HG02623 (cell line): ENCODE measurements around the gene IGIP.

Source experiments
- ATAC-seq: cut with Tn5 transposase; IDR thresholded peaks from one replicate; pipeline ENCODE4 v1.9.1; 2021; ENCODE audit warnings: moderate library complexity; ENCODE audit not compliant: unreplicated experiment

IGIP gene

DNA sequence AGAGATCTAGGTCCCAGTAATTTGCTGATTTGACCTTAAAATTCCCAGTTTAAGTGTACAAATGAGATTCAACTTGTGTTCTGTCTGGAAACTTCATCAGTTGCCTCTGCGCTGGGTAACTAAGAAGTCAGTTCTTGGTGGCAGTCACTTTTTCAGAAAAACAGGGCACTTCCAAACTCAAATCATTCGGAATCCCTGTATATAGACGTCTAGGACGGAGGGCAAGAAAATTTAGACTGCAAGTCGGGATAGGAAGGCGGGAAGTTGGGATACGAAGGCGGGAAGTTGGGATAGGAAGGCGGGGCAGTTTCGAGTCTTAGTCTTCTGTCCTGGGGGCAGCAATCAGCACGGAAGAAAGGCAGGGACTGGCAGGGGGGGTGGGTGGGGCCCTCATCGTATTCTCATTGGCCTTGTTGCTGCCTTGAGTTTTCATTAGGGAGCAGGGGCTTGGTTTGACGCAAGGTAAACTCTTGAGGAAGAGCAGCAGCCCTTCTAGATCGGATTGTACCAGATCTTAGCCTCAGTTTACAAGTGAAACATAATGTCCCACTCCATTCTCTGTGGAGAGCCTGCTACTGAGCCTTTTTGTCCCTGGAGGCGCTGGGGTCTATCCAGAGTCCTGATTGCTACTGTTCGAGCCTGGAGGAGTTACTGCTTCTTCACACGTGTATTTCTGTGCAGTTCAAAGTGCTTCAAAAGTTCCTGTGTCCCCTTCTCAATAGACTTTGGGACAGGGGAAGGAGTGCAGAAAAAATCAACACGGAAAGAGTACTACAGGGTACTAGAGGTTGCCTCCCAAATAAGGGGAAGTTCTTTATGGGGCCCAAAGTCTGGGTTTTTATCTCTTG lies 14.5 kb upstream of the IGIP start:
- ATAC-seq: no peak

DNA sequence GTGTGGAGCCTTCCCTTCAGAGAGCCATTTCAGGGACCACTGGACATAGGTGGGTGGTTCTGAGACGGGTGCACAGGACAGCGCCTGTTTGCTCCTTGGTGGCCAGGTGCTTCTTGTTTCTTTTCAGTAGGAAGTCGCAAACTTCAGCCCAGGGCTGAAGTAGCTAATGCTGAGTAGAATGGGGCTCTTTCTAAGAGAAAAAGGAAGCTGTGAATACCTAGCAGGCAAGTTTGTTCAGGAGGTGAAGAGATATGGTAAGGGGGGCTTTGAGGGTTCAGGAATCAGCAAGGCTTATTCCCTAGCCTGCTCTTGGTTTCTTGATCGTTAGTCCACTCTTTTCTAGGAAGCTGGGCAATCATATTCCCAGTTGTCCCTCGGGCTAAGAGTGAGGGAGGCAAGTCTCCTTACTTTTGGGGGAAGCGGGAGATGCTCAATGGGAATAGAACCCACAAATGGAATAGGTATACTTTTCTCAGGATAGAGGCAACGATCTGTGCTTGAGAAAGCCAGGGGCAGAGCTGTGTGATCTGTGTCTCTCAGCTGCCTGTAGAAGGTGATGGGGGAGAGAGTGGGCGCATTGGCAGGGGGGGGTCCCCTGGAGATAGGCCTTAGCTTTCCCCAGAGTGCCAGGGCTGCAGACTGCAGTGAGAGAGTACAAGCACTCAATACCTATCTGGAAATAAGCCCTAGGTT lies 13.7 kb upstream of the IGIP start:
- ATAC-seq: no peak

DNA sequence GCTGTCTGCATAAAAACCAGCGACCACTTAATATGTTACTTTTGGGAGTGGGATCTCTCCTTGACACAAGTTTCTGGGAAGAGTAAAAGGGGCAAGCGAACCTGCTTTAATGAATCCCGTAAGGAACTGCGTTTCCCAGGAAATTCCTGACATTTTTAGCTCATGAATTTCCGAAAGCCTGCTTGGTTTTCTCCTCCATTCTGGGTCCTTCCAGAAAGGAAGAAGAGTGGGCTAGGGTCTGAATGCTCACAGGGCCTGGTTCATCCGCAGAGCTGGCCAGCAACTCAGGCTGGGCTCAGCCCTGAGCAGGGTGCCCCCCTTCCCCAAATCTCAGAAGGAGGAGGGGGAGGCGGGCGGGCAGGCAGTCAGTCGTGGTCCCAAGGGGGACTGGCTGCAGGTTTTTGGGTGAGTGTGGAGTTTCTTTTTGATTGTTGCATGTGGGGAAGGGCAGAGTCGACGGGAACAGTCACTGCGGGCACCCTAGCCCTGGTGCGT lies 13.0 kb upstream of the IGIP start:
- ATAC-seq: no peak

DNA sequence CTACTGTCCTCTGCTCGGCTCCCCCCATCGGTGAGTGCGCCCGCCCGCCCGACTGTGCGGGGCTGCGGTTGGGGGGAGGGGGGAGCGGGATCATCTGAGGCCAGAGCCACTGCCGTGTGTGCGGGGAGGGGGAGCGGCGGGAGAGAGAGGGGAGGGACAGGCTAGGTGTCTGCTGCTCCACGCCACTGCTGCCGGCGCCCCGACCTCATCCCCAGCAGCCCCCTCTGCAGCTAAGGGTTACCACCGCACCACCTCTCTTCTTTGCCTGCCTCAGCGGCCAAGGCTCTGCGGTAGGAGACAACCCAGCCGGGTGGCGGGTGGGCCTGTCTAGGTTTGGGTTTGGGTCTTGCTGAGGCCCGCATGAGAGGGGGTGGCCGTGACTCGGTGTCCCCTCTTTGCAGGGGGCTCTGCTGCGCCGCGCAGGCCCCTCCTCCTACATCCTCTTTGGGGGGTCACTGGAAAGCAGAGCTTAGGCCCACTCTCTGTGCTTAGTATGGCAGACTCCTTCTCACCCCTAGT lies 12.5 kb upstream of the IGIP start:
- no peak for ATAC-seq

DNA sequence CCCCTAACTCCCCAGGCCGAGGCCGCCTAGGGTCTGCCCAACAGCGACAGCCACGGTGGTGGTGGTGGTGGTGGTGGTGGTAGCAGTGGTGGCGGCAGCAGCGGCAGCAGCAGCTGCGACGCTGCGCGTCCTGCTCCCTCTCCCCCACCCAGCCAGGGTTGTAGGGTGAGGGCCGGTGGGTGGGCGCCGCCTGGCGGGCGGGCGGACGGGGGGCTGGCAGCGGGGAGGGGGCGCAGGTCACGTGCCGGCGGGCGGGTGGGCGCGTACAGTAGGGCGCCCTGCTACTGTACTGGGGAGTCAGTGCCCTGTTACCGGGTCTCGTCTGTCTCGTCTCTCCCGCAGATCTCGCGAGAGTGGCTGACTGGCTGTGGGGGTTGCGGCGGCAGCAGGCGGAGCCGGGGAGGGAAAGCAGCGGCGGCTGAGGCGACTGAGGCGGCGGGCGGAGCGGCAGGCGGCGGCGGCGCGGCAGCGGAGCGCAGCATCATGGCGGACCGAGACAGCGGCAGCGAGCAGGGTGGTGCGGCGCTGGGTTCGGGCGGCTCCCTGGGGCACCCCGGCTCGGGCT lies 12.0 kb upstream of the IGIP start, which contains the start of gene PURA:
PURA (plus strand) TSS at position 411 of the 565 bp plus-strand sequence; CDS start at position 484, 73 bp downstream.
- peak; percentile 86 for ATAC-seq

DNA sequence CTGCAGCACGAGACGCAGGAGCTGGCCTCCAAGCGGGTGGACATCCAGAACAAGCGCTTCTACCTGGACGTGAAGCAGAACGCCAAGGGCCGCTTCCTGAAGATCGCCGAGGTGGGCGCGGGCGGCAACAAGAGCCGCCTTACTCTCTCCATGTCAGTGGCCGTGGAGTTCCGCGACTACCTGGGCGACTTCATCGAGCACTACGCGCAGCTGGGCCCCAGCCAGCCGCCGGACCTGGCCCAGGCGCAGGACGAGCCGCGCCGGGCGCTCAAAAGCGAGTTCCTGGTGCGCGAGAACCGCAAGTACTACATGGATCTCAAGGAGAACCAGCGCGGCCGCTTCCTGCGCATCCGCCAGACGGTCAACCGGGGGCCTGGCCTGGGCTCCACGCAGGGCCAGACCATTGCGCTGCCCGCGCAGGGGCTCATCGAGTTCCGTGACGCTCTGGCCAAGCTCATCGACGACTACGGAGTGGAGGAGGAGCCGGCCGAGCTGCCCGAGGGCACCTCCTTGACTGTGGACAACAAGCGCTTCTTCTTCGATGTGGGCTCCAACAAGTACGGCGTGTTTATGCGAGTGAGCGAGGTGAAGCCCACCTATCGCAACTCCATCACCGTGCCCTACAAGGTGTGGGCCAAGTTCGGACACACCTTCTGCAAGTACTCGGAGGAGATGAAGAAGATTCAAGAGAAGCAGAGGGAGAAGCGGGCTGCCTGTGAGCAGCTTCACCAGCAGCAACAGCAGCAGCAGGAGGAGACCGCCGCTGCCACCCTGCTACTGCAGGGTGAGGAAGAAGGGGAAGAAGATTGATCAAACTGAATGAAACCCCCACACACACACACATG lies 11.2 kb upstream of the IGIP start:
- peak; percentile 24 for ATAC-seq

DNA sequence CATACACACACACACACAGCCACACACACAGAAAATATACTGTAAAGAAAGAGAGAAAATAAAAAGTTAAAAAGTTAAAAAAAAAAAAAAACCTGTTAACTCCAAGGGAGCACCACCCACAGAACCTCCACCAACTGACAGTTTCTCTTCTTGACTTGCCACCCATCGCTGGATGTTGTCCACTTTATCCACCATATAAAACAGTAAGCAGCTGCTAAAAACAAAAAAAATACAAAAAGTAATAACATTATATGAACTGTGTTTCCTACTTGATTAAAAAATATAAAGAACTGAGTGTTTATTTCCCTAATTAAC lies 10.6 kb upstream of the IGIP start:
- ATAC-seq: no peak

DNA sequence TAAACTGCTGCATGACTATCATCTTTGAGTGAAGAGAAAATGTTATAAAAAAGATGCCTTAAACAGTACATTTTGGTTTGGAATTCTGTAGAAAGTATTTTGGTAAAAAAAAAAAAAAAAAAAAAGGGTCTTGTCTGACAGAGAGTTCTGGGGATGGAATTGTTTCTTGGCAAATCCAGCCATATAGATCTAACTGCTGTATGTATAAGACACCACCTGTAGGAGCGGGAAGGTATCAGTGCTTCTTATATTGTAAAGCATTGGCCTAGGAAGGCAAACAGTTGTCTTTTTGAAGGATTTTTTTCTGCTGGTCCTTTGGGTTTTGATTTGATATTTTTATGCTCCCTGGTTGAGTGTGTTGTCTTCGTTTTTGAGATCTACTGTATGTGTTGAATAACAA lies 9.0 kb upstream of the IGIP start:
- ATAC-seq: no peak

DNA sequence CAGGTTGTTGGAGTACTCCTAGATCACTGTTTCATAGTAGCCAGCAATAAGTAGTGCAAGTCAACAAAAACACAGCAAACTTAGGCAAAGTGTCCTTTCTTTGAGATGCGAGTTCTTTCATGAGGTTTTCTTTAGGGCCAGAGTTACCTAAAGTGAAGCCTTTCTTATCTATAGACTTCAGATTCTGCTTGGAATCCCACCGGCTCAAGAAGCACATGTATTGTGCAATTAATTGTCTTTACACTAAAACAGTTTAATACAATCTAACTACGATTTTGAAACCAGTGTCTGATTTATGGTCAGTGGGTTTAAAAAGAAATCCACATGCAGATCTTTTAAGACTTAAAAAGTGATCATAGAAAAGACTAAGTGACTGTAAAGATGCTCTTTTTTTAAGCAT lies 8.2 kb upstream of the IGIP start:
- ATAC-seq: no peak

DNA sequence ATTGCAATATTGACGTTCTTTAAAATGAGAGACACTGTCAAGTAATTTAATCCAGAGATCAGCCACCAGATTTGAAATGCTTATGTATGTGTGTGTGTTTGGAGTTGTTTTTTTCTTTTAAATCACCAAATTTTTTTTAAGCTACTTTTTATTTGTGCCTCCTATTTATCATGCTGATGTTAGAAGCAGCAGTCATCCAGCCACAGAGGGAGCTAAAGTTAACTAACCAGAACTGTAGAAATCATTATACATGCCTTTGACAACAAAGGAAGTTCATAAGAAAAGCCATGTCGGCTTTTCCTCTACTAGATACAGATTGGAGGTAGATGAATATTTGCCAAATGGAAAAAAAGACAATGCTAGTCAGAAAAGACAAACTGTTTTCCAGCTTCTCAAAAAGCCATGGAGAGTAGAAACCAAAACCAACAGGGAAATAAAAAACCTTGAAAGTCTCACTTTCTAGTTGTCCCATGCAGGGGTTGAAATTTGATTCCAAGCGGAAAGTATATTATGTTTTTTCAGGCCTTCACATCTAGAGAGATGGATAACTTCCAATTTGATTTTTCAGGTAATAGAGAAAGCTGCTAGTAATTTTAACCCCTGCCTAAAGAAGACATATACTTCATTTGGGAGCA lies 7.3 kb upstream of the IGIP start:
- ATAC-seq: no peak

DNA sequence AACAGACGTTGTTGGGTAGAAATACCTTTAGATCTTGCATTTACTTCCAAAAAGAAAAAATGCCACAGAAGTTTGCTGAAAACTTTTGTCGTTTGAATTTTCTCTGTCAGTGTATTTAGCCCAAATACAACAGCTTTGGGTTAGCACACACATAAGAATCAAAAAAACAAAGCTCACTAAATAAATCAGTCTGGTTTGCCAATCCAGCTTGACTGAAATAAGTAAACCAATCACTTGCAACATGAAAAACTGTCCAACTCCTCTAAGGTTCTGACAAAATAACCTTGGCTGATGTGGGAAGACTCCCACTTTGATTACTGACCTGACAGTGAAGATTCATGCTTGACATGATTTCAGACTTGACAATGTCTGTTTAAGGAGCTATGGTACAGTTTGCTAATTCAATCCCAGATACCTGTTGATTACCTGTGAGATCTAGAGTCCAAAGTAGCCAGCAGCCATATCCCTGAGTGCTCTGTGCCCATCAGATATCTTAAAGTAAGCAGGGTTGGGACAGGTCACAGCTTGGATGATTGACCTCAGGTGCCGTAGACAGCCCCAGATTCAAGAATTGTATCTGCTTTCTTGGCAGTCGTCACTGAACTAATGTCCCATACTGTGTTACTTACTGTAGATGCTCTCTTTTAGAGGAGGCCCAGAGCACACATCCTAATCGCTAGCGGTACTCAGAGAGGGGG lies 727 bp downstream of the IGIP start:
- ATAC-seq: no peak

DNA sequence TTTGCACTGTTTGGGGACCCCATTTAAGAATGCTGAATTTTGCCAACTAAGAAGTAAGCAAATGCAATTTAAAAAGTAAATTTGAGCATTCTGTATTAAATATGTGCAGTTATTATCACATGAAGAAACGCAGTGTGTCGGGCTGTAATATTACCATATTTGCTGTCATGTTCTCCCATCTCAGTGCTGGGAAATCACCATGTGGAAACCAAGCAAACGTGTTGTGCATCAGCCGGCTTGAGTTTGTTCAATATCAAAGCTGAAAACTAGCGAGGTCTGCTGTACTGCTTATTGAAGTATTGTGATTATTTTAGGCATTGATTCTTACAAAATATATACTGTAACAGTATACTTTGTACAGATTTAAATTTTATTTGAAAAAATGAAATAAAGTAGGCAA lies 2.6 kb downstream of the IGIP start:
- no peak for ATAC-seq

DNA sequence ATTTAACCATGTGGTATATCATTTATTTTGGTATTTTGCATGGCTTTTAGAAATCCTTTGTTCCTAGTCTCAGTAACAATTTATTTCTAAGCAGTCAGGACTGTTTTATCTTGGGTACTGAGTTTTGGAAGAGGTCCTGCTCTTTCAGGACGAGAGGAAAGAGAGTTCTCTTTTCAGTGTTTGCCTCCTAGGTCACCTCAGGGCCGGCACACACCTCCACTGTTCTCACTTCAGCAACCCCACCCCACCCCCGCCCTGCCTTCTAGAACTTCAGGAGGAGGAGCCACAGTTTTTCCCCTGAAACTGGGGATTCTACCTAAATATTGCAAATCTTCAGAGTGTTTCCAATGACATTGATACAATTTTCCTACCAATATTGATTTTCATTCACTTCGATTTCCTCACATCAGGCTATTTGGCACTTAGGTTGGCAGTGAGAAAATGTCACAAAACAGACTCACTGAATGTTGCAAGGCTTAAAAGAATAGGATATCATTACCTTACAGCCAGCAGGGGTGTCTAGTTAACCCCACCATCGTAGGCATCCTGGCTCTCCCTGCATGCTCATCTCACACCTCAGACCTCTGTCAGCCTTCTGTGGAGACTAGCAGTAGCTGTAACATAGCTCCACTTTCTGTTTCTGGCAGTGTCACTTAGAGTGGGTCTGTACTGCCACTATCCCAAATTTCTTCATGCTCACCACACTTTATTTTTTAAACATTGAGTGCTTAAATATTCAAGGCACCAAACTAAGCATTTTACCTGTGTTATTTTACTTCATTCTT lies 5.4 kb downstream of the IGIP start:
- ATAC-seq: no peak

DNA sequence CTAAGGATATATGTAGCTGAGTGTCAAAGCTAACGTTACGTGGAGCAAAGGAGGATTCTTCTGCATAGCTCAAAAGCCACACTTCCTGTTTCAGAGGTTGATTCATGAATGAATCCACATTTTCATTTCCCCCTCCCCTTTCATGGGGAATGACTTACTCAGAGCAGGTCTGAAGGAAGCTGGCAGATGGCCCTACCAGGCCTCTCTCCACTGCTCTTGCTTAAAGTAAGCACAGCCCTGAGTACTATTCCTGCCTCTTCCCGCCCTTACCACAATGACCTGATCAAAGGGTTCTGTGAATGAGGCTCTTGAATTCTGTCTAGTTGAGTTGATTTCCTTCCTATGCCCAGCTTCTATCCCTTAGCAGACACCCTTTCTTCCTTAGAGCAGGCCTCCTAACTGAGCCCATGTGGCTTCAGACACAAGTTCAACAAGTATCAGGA lies 6.3 kb downstream of the IGIP start:
- ATAC-seq: no peak

DNA sequence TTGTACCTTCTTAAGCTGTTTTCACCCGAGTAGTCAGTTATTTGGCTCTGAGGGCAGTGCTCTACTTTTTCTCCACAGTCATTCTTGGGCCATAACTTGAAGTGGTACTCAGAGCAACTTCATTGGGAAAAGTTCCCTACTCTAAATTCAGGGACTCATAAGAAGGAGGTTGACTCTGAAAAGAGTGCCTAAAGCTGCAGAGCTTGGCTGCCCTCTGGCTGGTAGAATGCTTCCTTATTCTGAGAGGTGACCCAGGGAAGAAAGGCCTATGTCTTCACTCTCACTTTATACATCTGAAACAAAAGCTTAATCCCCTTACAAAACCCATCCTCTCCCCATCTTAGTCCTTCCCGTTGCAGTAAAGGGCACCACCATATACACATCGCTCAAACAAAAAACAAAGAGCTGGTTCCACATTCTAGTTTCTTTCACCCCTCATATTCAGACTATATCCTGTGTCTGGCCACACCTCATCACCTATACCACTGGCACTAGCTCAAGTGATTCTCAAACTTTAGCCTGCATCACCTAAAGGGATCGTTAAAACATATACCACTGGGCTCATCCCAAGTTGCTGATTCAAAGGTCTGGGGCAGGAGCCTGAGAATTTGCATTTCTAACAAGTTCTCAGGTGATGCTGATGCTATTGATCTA lies 7.9 kb downstream of the IGIP start:
- ATAC-seq: no peak

DNA sequence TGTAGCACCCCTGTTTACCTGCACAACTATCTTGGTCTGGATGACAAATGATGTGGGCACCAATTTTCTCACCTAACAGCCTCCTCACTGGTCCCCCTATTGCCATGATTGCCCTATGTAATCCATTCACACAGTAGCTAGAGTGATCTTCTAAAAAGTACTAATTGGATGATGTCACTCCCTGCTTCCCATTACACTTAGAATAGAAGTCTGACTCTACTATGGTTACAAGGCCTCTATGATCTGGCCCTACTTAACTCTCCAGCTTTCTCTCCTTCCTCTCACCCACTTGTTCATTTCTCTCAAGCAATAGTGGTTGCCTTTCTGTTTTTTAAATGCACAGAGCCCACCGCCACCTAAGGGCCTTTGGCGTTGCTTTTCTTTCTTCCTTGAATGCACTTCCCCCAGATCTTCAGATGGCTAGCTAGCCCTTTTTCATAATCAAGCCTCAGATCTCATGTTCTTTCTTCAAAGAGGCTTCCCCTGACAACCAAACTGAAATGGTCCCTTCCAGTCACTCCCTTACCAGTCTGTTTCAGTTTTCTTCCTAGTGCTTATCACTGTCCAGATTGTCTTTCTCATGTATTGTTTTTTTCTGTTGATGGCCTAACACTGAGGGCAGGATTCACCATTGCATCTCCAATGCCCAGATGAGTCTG lies 8.7 kb downstream of the IGIP start:
- ATAC-seq: no peak

DNA sequence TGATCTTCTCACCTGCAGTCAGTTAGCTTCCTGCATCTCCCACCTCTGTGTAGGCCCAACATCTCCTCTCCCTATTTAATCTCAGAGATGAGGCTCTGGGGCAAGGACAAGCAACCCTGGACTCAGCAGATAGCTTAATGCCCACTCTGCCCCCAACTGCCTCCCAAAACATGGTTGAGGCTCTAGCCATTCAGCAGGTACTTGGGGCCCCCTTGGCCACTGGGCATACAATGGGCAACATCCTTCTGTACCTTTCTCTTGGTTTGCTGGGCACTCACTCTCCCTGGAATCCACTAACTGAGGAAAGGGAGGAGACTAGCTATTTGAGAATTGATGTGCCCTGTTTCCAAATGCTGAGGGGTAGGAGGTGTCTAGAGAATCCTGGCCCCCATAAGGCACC lies 9.4 kb downstream of the IGIP start:
- ATAC-seq: no peak

DNA sequence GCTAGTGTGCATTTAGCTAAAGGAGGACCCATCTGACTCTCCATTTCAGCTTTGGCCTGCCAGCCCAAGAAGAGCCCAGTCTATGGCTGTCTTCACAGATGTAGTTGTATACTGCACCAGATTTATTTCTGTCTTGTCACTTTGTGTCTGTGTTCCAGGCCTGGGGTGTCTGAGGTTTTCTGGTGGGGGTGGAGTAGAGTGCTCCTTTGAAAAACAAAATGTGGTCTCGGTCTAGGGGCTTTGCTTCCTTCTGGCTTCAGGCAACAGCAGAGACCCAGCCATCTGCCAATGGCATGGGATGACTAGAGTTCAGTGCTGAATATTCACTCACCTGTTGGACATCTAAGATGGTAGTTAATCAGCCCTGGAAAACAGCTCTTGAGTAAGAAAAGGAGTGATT lies 10.9 kb downstream of the IGIP start:
- ATAC-seq: no peak
